HG03469 (cell line): Measurements from ENCODE around the gene PCA3.

Experiments used
- ATAC-seq: cut with Tn5 transposase; IDR thresholded peaks from one replicate; pipeline ENCODE4 v1.9.1; 2021; ENCODE audit warnings: mild to moderate bottlenecking, moderate library complexity, moderate number of reproducible peaks; ENCODE audit not compliant: unreplicated experiment

The PCA3 gene

DNA sequence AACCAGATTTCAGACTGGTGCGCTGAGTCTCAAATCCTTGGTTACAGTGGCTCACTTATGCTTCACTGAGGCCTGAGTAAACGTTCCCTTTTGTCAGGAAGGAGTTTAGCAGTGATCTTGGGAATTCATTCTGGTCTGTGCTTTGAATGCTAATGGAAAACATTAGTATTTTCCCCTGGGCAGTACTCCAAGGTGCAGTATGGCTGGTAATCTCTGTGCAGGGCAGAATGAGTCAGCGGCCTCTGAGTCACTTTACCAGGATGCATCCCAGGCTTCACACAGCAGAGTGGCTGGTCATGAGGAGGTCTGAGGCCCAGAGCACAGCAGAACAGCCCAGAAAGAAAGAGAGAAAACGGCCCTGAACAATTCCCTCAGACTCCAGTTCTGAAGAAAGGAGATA lies 54.0 kb downstream of the PCA3 start:
- no peak for ATAC-seq

- no peak for ATAC-seq
These were observed 56.2 kb downstream of the PCA3 start for GRCh38 chr9:76820431-76820830.

GRCh38 chr9:76827296-76828080 lies 63.2 kb downstream of the PCA3 start:
- no peak for ATAC-seq

DNA sequence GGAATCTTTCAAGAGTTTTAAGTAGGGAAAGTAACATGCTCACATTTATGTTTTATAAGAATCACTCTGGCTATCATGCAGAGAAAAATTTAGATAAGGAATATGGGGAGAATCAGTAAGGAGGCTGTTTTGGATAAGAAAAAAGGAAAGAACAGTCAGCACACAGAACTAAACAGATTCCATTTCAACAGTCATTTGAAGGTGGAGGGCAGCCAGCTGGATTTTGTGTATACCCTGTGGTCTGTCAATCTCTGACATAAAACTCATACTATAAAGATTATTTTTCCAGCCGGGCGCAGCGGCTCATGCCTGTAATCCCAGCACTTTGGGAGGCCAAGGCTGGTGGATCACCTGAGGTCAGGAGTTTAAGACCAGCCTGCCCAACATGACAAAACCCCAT lies 64.2 kb downstream of the PCA3 start:
- ATAC-seq: no peak

DNA sequence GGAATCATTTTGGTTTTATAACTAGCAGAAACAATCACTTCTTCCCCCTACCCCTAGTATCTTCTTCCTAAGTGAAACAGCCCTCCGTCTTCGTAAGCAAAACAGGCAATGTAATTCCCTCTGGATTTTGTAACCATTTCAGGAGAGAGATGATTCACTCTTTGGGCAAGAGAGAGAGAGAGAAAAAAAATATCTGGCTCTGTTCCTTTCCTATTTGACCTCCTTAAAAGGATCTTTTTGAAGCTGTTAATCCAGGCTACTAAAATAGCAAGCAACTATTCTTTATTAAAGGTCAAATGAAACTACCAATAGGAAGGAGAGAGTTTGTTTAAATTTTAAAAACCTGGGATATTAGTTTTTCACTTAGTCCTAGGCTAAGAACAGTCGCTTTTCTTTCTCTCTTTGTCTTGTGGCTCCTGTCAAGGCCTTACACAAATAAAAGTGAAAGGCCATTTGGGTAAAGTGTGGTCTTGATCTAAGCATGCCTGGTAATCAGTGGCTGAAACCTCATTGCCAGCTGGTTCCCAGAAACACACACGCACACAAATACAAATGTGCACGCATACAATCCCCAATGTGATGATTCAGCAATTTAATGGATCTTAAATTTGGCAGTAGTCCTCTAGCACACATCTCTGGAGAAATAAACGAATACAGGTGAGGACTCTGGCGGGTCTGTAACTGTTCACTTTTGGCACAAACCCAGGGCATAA lies 71.5 kb downstream of the PCA3 start:
- no peak for ATAC-seq
